Fibroblast of the aortic adventitia (primary cell): ENCODE data around the gene CYREN. TPM values are rescaled to one million over a fixed set of nuclear protein-coding genes. Genes with fewer than 3 reads are reported as not detected.
A peak's percentile ranks its signal among the peaks of the same experiment; 100 is the strongest.

Experiments used
- DNase-seq: peaks from one replicate; pipeline ENCODE4 v3.0.0-alpha.2; 2010; ENCODE audit warnings: low read depth
- H3K4me3 ChIP-seq: 2 replicates; pipeline ENCODE4 v1.5.1; 2011; ENCODE audit warnings: low read depth, mild to moderate bottlenecking, control low read depth, low read length, moderate library complexity
- CTCF ChIP-seq: IDR thresholded peaks from 2 replicates; pipeline ENCODE4 v1.5.1; 2011; ENCODE audit warnings: mild to moderate bottlenecking, low read length, control low read depth, inconsistent platforms; ENCODE audit not compliant: insufficient read depth
- total RNA-seq: library from RNA; depleted of rRNA; stranded (reverse); fragments of >200 nt; gene quantifications from 2 replicates; pipeline ENCODE4 v1.2.3, GENCODE V29; 2012; ENCODE audit warnings: low replicate concordance

Gene CYREN
- total RNA-seq, 1 donor: 46.4 TPM

DNA sequence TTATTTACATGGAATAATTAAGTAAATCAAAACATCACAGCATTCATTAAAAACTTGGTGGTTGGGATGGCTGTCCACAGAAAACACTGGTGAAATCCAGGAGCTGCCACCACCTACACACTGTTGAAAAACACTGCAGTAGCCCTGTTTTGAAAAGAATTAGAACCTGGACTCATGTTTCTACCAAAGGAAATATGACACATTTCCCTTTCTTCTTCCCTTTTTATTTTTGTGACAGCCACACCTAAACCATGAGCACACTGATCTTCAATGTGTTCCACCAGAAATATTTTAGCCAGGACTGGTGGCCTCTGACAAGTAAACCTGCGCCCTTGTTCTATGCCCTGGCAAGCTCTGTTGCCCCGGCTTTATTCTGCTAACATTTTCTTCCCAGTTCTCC lies 19.4 kb downstream of the CYREN start:
- DNase-seq: no peak
- H3K4me3 ChIP-seq: no peak overlapping the region
- TF ChIP-seq CTCF: no peak

DNA sequence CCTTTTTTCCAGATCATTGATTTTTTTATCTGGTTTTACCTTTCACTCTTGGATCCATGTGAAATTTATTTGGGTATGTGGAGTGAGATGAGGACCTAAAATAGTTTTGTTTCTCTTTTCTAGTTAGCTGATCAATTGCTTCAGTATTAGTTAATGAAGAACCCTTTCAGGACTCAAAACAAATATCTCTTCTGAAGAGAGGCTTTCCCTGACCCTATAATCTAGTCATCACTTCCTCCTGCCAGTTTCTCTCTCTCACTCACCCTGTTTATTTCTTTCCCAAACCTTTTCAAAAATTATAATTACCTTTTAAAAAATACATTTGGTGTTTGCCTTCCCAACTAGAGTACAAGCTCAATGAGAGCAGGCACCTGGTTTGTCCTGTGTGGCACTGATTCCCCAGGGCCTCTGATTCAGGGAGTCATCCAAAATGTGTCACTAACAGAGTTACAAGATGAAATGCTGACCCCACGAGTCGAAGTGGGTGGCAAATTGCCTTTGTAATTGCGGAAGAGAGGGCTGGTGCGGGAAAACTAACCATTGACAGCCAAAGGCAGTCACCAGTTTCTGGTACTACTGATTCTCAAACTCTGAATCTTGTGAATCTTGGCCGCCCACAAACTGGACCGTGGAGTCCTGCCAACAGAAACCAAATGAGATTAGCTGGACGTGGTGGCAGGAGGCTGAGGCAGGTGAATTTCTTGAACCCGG lies 20.3 kb downstream of the CYREN start:
- no peak overlapping the region for H3K4me3 ChIP-seq
- TF ChIP-seq CTCF: no peak
- no peak for DNase-seq

- peak within 1 kb of the TSS; percentile 66 for H3K4me3 ChIP-seq
- peak; percentile 73 for DNase-seq
- peak; percentile 28 for TF ChIP-seq CTCF
Observed at GRCh38 chr7:135147899-135148721, 22.4 kb downstream of the CYREN start, which contains the start of gene TMEM140. TSS of gene TMEM140 (plus strand) at chr7:135148072. CDS start at chr7:135164442, 16,370 bp downstream.

DNA sequence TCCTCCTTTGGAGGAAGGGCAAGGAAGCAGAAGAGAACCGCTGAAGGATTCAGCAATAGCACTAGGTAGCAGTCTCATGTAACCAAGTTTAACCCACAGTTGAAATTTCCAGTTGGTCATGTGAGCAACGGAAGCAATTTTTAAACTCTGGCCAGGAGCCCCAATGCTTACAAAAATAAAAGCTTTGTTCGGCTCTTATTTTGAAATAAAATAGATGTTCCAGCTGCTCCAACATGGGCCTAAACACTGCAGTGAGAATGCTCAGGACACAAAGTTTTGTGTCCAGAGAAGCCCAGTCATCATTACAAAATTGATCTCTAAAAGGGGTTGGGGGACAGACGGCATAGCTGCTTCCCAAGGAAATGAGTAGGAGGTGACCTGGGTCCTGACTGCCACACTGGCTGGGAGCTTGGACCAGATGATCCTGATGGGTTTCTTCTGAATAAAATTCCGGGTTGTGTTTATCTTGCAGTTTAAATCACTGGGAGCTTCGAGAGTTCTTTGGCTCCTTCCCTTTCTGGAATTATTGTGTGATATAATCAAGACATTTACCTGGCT lies 23.1 kb downstream of the CYREN start:
- TF ChIP-seq CTCF: no peak
- peak overlapping the region; percentile 66 for H3K4me3 ChIP-seq
- peak; percentile 76 for DNase-seq

DNA sequence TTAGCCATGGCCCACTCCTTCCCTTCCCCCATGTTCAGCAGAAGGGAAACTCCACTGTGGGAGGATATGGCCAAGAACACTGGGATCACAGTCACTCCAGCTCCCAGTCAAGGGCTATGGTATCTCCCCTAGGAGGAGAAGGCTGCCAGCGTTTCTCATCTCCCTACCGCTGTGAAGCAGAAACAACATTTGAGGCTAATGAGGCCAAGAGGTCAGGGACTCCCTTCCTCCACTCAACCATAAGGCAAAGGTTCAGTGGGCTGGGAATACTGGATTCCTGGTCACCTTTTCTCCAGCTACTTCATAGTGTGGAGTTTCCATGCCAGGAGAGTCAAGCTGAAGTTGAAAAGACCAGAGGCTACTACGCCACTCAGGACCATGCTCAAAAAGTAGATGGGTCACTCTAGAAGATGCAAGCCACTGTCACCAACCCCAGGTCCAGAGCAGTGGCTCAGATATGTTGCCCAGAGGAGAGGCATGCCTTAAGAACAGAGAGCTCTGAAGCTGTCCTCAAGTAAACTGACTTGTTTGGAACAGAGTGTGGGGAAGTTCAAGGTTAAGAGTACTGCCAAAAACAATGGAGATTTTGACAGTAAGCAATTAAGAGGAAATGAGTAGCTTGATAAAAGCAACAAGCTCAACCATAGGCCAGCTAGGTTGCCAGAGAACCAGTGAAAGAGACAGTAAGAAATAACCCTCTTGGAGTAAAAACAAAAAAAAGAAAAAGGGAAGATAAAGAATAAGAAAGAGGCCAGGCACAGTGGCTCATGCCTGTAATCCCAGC lies 26.4 kb downstream of the CYREN start:
- no peak overlapping the region for H3K4me3 ChIP-seq
- TF ChIP-seq CTCF: no peak
- DNase-seq: peak; percentile 30

GRCh38 chr7:135129579-135129978 lies 40.9 kb downstream of the CYREN start:
- no peak overlapping the region for H3K4me3 ChIP-seq
- TF ChIP-seq CTCF: no peak
- DNase-seq: no peak
